GM12873 (cell line): Measurements from ENCODE around the gene TCF7.

Experiments used
- TF ChIP-seq, protein P1 (sequence below): IDR thresholded peaks from 2 replicates; pipeline ENCODE4 v1.5.1; 2012; ENCODE audit warnings: low read depth, mild to moderate bottlenecking, moderate library complexity, low read length, control low read depth; ENCODE audit not compliant: insufficient read depth; ENCODE audit errors: missing control alignments

The TCF7 gene

DNA sequence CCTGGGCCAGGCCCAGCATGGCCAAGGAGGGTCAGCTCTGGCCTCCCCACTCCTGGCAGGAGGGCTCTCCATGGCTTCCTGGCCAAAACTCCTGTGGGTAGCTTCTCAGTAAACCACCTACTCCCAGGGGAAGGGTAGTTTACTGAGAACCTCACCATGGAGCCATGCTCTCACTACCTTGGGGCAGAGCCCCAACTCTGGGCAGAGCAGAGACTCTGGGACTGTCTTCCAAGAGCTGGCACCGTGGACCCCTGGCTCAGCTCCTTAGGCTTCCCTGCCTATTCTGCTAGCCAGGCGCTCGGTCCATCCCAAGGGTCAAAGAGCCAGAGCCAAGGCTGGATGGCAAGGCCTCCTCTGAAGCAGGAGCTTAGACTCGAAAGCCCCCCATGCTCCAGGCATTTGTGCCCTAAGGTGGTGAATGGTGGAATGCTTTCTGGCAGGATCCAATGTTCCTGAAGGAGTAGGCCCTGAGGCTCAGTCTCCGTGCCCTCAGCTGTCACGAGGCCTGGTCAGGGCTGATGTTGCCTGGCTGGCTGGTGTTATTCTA, 19.6 kb downstream of the TCF7 start:
- TF ChIP-seq, protein P1, sequence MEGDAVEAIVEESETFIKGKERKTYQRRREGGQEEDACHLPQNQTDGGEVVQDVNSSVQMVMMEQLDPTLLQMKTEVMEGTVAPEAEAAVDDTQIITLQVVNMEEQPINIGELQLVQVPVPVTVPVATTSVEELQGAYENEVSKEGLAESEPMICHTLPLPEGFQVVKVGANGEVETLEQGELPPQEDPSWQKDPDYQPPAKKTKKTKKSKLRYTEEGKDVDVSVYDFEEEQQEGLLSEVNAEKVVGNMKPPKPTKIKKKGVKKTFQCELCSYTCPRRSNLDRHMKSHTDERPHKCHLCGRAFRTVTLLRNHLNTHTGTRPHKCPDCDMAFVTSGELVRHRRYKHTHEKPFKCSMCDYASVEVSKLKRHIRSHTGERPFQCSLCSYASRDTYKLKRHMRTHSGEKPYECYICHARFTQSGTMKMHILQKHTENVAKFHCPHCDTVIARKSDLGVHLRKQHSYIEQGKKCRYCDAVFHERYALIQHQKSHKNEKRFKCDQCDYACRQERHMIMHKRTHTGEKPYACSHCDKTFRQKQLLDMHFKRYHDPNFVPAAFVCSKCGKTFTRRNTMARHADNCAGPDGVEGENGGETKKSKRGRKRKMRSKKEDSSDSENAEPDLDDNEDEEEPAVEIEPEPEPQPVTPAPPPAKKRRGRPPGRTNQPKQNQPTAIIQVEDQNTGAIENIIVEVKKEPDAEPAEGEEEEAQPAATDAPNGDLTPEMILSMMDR: no peak

DNA sequence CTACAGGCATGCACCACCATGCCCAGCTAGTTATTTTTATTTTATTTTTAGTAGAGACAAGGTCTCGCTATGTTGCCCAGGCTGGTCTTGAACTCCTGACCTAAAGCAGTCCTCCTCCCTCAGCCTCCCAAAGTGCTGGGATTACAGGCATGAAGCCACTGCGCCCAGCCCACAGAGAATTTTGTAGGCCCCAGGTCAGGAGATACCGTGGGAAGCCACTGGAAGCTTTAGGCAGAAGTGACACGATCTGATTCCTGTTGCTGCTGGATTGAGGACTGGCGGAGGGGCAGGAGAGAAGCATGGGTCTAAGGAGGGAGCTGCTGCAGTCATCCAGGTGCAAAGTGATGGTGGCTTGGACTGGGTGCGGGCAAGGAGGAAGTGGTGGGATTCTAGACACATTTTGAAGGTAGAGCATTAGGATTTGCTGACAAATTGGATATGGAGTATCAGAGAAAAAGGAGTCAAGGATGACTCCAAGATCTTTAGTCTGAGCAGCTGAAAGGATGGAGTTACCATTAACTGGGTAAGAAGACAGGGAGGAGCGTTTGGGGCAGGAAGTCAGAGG, 20.7 kb downstream of the TCF7 start:
- TF ChIP-seq, protein P1: no peak

DNA sequence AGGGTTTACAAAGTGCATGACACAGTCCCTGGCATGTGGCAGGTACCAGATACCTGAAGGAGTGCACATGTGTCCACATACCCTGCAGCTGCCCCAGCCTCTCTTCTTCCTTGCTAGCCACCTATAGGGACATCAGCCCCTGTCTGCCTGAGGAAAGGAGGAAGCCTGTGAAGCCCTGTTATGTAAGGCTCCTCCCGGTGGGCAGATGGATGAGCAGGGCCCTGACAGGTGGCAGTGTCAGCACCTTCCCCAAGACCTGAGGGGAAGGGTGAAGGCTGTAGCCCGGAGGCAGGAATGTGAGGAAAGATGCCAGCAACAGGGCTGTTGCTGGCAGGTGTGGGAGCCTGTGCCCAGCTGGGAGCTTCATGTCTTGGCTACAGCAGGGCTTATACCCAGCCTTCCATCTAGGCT, 21.7 kb downstream of the TCF7 start:
- TF ChIP-seq, protein P1: no peak

DNA sequence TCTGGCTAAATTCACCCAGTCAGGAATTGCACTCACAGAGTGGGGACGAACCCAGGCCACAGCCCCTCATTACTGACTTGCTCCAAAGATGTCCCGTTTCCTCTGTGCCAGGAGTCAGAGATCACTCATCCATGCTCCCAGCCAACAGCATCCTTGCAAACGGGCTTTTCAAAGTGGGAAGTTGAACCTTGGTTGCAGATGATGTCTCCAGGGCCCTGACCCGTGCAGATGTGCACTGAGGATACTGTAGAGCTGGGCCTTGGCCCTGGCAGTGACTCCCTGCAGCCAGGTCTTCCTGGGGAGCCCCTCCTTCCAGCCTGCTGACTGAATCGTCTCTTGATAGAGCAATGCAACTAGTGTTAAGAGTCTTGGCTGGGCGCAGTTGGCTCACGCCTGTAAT, 22.3 kb downstream of the TCF7 start:
- TF ChIP-seq, protein P1: no peak

DNA sequence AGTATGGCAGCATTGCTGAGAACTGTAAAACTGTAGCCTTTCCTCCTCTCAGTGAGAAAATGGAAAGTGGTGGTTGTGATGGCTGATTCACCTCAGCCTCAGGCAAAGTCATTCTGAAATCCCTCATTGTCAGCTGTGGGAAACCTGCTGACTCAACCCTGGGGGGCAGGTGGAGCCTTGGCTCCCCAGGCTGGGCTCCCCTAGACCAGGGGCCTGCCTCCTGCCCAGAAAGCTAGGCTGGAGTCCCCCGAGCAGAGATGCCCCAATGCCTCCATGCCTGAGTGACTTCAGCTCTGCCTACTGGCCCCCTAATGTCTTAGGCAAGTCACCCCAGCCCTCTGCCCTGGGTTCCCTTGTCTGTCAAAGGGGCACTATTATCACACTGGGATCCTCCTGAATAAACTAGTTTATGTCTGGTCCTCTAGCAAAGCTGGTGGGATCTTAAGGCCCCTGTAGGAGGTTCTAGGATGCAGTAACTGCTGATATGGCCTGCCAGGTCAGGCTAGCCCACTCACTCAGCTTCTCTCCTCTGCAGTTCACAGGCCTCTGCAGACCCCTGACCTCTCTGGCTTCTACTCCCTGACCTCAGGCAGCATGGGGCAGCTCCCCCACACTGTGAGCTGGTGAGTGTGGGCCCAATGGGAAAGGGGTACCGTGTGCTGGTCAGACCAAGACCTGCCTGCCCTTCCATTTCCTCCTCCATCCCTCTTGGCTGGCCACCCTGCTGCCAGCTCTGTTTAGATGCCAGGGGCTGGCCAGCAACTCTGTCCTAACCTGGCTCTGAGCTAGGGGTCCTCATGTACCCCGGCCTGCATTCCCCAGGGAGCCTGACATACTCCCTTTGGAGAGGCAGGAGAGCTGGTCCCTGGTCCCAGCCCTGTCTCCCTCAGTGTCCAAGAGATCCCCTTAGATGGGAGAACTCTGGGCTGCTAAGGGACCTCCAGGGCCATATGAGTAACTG, 24.2 kb downstream of the TCF7 start:
- TF ChIP-seq, protein P1: no peak

DNA sequence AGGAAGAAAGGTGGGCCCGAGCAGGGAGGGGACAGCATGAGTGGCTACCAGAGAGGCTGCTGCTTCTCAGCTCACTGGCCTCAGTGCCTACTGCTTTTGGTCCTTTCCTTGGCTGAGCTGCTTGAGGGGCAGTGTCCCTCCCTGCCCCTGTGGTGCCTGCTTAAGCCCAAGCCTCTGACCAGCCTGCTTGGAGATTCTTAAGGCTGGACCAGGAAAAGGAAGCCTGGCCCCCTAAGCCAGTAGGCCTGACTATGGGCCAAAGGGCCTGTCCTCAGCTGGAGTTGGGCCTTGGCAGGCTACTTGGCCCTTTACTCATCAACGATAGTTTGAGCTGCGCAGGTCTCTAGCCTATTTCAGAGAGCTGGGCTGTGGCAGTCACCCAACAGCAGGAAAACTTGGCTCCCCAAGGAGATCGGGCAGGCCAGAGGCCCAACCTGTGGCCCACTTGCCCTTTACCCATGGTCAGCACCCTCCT, 24.9 kb downstream of the TCF7 start:
- TF ChIP-seq, protein P1: no peak

DNA sequence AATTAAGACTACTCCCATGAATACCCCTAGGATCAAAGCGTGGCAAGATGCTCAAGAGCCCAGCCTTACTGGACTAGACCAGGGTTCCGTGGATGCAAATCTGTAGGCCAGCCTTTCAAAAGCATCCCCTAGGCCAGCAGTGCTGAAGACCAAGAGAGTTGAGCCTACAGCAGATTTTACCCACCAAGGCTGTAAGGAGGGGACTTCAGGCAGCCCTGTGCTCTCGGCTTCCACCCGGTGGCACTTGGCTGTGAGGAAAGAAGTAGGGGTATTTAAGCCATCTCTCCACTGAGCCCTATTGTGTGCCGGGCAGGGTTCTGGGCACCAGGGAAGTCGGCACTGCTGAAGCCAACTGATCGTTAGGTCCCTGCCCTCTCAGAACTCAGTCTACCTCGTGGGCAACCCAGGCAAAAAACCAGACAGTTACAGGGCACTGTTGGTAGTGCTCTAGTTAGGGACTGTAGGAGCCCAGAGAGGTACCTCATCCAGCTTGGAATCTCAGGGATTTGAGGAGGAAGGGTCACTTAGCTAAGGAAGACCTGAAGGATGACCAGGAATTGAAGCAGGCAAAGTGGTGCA, 25.5 kb downstream of the TCF7 start:
- TF ChIP-seq, protein P1: no peak
